ENCODE measurements around the gene MYO10.

The MYO10 gene

DNA sequence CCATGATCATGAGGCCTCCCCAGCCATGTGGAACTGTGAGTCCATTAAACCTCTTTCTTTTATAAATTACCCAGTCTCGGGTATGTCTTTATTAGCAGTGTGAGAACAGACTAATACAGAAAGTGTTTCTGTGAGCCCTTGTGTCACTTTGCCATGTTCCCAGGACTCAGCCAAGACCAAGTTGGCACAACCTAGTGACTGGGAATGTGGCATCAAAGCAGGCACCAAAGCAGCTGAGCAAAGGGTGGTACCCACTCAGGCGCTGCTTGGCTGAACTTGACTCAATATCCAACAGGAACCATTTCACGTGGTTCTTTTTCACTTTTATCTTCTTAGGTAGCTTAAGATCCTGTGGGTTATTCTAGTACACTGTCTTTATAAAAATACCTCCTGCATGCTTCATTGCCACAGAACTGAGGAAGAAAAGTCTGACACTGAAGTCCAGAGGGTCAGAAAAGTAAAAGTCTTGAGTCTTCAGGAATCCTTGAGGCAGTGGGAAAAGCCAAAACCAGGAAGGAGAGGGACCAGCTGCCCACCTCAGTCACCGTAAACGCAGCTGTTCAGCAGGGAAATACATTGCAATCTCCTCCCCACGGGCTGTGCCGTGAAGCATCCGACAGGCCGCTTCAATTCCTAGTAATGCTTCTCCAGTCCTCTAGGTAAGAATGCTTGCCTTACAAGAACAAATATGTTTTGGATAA, 228.8 kb downstream of the MYO10 start:
- H3K4me1 Mint-ChIP-seq, result peaks cover 4% of the 10 kb centered on the region
- peaks cover 4% of the 10 kb centered on the region for H3K9me3 Mint-ChIP-seq
- no peaks in the 10 kb centered on the region for H3K27me3 Mint-ChIP-seq (ENCODE audit: low read depth, poor library complexity)
- H3K4me3 Mint-ChIP-seq, result no peak overlapping the region
- H3K27ac Mint-ChIP-seq, result no peak overlapping the region
- peaks cover 79% of the 10 kb centered on the region for H3K36me3 Mint-ChIP-seq (ENCODE audit: low read depth)
- DNase-seq, result no peak
- TF ChIP-seq, protein P1, sequence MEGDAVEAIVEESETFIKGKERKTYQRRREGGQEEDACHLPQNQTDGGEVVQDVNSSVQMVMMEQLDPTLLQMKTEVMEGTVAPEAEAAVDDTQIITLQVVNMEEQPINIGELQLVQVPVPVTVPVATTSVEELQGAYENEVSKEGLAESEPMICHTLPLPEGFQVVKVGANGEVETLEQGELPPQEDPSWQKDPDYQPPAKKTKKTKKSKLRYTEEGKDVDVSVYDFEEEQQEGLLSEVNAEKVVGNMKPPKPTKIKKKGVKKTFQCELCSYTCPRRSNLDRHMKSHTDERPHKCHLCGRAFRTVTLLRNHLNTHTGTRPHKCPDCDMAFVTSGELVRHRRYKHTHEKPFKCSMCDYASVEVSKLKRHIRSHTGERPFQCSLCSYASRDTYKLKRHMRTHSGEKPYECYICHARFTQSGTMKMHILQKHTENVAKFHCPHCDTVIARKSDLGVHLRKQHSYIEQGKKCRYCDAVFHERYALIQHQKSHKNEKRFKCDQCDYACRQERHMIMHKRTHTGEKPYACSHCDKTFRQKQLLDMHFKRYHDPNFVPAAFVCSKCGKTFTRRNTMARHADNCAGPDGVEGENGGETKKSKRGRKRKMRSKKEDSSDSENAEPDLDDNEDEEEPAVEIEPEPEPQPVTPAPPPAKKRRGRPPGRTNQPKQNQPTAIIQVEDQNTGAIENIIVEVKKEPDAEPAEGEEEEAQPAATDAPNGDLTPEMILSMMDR (IDR thresholded peaks at IDR 0.05), result no peak

DNA sequence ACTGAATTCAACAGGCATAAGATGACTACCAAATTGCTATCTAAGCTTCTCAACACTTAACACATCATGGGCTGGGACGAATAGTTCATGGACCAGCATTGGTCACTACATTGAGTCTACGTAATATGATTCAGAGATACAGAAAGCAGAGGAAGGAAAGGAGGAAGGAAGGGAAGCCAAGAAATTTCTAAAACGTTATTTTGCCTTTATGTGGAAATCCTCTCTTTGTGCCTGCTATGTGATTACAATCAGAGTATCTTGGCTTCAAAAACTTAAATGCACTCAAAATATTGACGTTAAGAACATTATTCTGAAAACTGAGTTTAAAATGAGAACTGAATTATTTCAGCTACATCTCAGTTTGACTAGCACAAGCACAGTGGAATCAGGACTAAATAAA, 231.1 kb downstream of the MYO10 start:
- Mint-ChIP-seq H3K36me3 (ENCODE audit: low read depth) (peaks cover 86% of the 10 kb centered on the region), H3K9me3 (peaks cover 4% of the 10 kb centered on the region), H3K4me1 (no peaks in the 10 kb centered on the region), H3K4me3 (no peak overlapping the region), H3K27me3 (ENCODE audit: low read depth, poor library complexity) (no peaks in the 10 kb centered on the region), H3K27ac (peak overlapping the region; percentile 5)
- TF ChIP-seq, protein P1 (IDR thresholded peaks at IDR 0.05), result no peak
- DNase-seq, result no peak

DNA sequence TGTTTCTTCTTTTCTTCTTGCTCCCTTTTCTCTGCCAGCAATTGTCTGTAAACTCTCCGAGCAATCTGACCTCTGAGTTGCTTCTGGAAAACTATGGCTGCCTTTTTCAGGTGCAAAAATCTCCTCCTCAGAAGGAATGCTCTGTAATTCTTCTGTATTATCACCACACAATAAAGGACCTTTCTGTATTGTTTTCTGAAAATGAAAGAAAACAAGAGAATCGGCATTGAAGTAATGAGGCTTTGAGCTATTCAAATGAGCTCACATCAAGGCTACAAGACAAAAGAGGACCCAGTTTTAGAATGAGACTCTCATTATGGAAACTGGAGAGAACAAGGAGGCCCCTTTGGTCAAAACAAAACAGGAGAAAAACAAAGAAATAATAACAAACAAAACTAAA, 233.1 kb downstream of the MYO10 start:
- peaks cover 4% of the 10 kb centered on the region for H3K9me3 Mint-ChIP-seq
- H3K4me1 Mint-ChIP-seq, result no peaks in the 10 kb centered on the region
- TF ChIP-seq, protein P1 (IDR thresholded peaks at IDR 0.05), result no peak
- peaks cover 5% of the 10 kb centered on the region for H3K27me3 Mint-ChIP-seq (ENCODE audit: low read depth, poor library complexity)
- DNase-seq, result no peak
- H3K4me3 Mint-ChIP-seq, result no peak overlapping the region
- H3K36me3 Mint-ChIP-seq (ENCODE audit: low read depth), result peaks cover 86% of the 10 kb centered on the region
- peak overlapping the region; percentile 41 for H3K27ac Mint-ChIP-seq

DNA sequence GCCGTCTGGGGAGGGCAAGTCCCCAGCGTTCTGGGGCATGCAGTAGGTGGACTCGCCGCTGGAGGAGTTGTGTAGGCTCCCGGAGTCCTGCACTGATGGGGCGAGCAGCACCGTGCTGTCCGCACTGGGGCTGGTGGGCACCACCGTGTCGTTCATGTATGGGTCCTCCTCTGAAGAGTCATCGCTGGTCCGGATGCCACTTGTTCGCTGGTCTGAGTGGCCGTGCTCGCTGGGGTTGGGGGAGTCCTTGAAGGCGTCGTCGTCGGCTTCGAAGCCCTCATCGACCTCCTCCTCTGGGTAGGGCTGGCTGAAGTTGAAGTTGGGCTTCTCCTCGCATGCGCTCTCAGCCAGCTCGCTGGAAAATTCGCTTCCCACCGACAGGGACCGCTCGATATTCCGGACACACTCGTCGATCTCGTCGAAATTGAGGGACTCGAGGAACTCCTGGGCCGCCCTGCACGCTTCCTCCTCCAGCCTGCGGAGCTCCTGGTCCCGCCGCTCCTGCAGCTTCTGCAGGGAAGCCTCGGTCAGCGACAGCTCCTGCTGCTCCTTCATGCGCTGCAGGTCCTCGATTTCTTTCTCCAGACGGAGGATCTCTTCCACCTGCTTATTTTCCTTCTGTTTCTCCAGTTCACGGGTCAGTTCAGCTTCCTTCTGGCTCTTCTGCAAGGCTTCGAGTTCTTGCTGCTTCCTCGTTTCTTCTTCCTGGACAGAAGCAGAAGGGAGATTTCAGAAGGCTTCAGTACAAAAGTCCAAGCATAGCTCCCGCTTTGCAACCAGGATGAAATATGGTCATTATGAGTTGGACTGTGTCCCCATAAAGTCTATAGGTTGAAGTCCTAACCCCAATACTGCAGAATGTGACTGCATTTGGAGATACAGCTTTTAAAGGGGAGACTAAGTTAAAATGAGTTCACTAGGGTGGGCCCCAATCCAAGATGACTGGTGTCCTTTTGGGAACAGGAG, 234.7 kb downstream of the MYO10 start:
- no peak for DNase-seq
- peaks cover 5% of the 10 kb centered on the region for H3K27me3 Mint-ChIP-seq (ENCODE audit: low read depth, poor library complexity)
- TF ChIP-seq, protein P1 (IDR thresholded peaks at IDR 0.05), result no peak
- H3K4me3 Mint-ChIP-seq, result no peak overlapping the region
- H3K36me3 Mint-ChIP-seq (ENCODE audit: low read depth), result peaks cover 86% of the 10 kb centered on the region
- peak overlapping the region; percentile 91 for H3K27ac Mint-ChIP-seq
- no peaks in the 10 kb centered on the region for H3K4me1 Mint-ChIP-seq
- H3K9me3 Mint-ChIP-seq, result peaks cover 10% of the 10 kb centered on the region

DNA sequence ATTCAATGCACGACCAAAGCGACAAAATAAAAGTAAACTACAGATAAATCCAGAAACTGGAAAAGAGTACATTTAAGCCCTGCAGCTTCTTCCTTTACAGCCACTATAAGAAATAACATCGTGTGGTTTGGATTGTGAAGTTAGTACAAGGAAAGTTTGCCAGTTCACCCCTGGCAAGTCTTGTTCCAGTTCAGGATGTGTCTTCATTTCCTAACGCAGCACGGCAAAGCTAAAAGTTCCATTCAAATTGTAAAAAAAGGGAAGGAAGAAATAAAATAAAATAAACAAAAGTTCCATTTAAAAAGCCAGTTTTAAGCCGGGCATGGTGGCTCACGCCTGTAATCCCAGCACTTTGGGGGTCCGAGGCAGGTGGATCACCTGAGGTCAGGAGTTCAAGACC, 236.0 kb downstream of the MYO10 start:
- Mint-ChIP-seq H3K36me3 (ENCODE audit: low read depth) (peaks cover 91% of the 10 kb centered on the region), H3K27me3 (ENCODE audit: low read depth, poor library complexity) (peaks cover 5% of the 10 kb centered on the region), H3K27ac (peak overlapping the region; percentile 65), H3K4me3 (no peak overlapping the region), H3K4me1 (no peaks in the 10 kb centered on the region), H3K9me3 (peaks cover 10% of the 10 kb centered on the region)
- TF ChIP-seq, protein P1 (IDR thresholded peaks at IDR 0.05), result no peak
- DNase-seq, result no peak
